ENCODE measurements around the gene CD8B2. TPM values are rescaled to one million over a fixed set of nuclear protein-coding genes. Genes with fewer than 3 reads are reported as not detected.

The CD8B2 gene
- total and polyA plus RNA-seq, 3 donors from 2014 or later = 0.16 to 0.25 TPM; not detected in 1

DNA sequence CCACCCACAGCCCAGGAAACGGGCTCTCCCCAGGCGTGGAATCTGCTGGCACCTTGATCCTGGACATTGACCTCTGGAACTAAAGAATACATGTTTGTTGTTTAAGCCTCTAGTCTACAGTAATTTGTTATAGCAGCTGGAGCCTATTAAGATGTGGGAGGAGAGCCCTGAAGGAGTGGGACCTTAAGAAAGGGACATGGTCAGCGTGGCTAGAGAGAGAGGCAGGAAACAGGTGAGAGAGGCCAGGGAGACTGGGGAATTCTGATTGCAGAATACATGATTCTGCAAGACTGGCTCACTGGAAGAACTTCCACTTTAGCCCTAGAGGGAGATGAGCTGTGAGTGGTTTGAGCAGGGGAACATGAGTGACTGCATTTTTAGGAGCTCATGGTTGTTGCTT, 83.2 kb downstream of the CD8B2 start:
- Histone ChIP-seq H3K27ac (no peak overlapping the region), H3K9me3 (no peaks in the 10 kb centered on the region), H3K27me3 (no peaks in the 10 kb centered on the region), H3K36me3 (ENCODE audit: low read depth, missing control alignments) (no peaks in the 10 kb centered on the region), H3K4me1 (no peaks in the 10 kb centered on the region), H3K4me3 (no peak overlapping the region)
- DNase-seq = no peak
- WGBS, 2 donors = 77 to 87% methylated on average over 3 of the region's 3 CpGs
- intact Hi-C loops (cut with DNase I; ENCODE audit: low total_unique reads) = no loop called here
- TF ChIP-seq, protein P1, sequence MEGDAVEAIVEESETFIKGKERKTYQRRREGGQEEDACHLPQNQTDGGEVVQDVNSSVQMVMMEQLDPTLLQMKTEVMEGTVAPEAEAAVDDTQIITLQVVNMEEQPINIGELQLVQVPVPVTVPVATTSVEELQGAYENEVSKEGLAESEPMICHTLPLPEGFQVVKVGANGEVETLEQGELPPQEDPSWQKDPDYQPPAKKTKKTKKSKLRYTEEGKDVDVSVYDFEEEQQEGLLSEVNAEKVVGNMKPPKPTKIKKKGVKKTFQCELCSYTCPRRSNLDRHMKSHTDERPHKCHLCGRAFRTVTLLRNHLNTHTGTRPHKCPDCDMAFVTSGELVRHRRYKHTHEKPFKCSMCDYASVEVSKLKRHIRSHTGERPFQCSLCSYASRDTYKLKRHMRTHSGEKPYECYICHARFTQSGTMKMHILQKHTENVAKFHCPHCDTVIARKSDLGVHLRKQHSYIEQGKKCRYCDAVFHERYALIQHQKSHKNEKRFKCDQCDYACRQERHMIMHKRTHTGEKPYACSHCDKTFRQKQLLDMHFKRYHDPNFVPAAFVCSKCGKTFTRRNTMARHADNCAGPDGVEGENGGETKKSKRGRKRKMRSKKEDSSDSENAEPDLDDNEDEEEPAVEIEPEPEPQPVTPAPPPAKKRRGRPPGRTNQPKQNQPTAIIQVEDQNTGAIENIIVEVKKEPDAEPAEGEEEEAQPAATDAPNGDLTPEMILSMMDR (IDR thresholded peaks at IDR 0.05) = no peak
- TF ChIP-seq POLR2A (IDR thresholded peaks at IDR 0.05) = no peak

Other genes starting within 250 kb of the CD8B2 start
- 10 to 100 TPM in 1 of 2 donors, 1 to 10 TPM in 1; 5.7 to 13.9 TPM for gene RGPD3, start 19.0 kb upstream of the CD8B2 start, total RNA-seq
- 5.3 TPM for gene RGPD3, start 19.0 kb upstream of the CD8B2 start, polyA plus RNA-seq (ENCODE audit: insufficient read depth, low read depth, low replicate concordance)